Omental fat pad (tissue), 4 donors: ENCODE measurements around the gene ADRA2B. TPM values are rescaled to one million over a fixed set of nuclear protein-coding genes. Genes with fewer than 3 reads are reported as not detected.
"Not testable (repeated sequence)": the region's sequence is repeated elsewhere in the genome, so short reads cannot be mapped to it uniquely, and the experiment has no call there.

Experiments used
- ATAC-seq: fragments of 150-250 bp; one replicate; pipeline ENCODE4 v1.9.1; 2016; ENCODE audit warnings: mild to moderate bottlenecking, moderate library complexity; ENCODE audit not compliant: low FRiP score
- DNase-seq: peaks from one replicate; pipeline ENCODE4 v3.0.0-alpha.2; 2019; ENCODE audit warnings: low spot score
- total RNA-seq, 4 donors: library from RNA; depleted of rRNA; stranded (reverse); fragments of >200 nt; gene quantifications; one replicate each; pipeline ENCODE4 v1.1.0, GENCODE V29; 2016

ADRA2B gene
- total RNA-seq, 4 donors from 2014 or later, result 0.63 to 9.8 (median 2.6) TPM

DNA sequence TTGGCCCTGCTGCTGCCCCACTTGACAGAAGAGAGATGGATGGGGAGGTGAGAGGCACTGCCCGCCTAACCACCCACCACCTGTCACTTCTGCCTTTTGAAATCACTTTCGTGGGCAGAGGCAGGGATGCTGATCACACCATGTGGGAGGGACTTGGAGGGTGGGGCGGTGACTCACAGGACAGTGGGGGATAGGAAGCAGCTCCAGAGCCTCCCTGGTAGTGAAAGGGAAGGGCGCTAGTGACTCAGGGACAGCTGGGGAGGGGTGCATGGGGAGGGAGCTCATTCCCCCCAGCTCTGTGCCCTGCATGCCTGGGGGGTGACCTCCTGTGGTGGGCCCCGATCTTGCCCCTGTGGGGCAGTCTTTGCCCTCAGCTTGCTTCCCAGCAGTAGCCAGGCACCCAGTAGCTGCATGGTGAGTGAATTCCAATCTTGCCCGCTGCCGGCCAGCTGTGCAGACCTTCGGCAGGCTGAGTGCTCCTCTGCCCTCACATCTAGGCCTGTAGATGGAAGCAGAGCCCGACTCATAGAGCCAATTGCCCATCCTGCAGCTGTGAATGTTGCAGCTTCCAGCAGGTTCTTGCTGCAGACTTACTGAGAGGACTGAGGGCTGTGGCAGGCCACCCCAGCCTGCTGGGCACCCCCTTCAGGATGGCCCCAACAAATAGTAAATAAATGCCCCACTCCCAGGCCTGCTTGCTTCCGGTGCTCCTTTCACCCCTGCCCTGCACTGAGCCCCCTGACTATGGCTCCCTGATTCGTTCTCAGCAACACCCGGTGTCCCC is 53.1 kb downstream of the ADRA2B start:
- not testable (repeated sequence) for DNase-seq
- peak; percentile 84 for ATAC-seq

Other genes with a start within 250 kb of the ADRA2B start
- gene ANKRD36C, start 124.7 kb downstream of the ADRA2B start, total RNA-seq, result 10 to 100 TPM; 24.0 to 71.9 (median 27.1) TPM
- gene GPAT2, start 81.7 kb downstream of the ADRA2B start, total RNA-seq, result 10 to 100 TPM in 2 of 4 donors, 1 to 10 TPM in 2; 4.3 to 17.2 (median 11.4) TPM
- gene ASTL, start 21.9 kb upstream of the ADRA2B start, total RNA-seq, result 1 to 10 TPM in 1 of 4 donors, under 1 TPM in 1, not detected in 2; 0.84 to 3.3 TPM
- gene DUSP2, start 28.9 kb upstream of the ADRA2B start, total RNA-seq, result 100 to 1,000 TPM in 1 of 4 donors, 10 to 100 TPM in 1, 1 to 10 TPM in 2; 8.5 to 199 (median 18.8) TPM
- gene STARD7, start 92.3 kb upstream of the ADRA2B start, total RNA-seq, result 100 to 1,000 TPM; 116 to 149 (median 125) TPM
- 10 to 100 TPM; 34.5 to 52.1 (median 43.2) TPM for gene TMEM127, start 149.4 kb upstream of the ADRA2B start, total RNA-seq
- gene CIAO1, start 149.7 kb upstream of the ADRA2B start, total RNA-seq, result 100 to 1,000 TPM in 3 of 4 donors, 10 to 100 TPM in 1; 80.9 to 117 (median 105) TPM
- gene SNRNP200, start 189.0 kb upstream of the ADRA2B start, total RNA-seq, result 10 to 100 TPM; 64.8 to 97.7 (median 84.3) TPM
- 1 to 10 TPM; 4.8 to 7.6 (median 6.6) TPM for gene ITPRIPL1, start 208.7 kb upstream of the ADRA2B start, total RNA-seq
- 1 to 10 TPM in 2 of 4 donors, under 1 TPM in 2; 0.65 to 3.2 (median 2.0) TPM for gene NCAPH, start 219.2 kb upstream of the ADRA2B start, total RNA-seq